Stimulated activated naive CD8-positive, alpha-beta T cell treated with anti-CD3 and anti-CD28 coated beads, Interleukin-15, amount 100 ng/mL, for 72 hours (primary cell): ENCODE measurements around the gene OR8A1.

Source experiments
- ATAC-seq: fragments of 150-1000 bp; cut with Tn5 transposase; 2 replicates; pipeline ENCODE4 v1.10.0; 2021; ENCODE audit warnings: mild to moderate bottlenecking, moderate library complexity
- DNase-seq, 2 donors: peaks; one replicate each; pipeline ENCODE4 v3.0.0; 2021 to 2022
- H3K27ac Mint-ChIP-seq, 2 donors: one replicate each; pipeline ENCODE4 v1.8.0; 2022; ENCODE audit warnings: mild to moderate bottlenecking in 2 of 2, mixed read lengths in 2 of 2, moderate library complexity in 2 of 2
- H3K27me3 Mint-ChIP-seq: one replicate; pipeline ENCODE4 v1.8.0; 2022; ENCODE audit warnings: mixed read lengths
- H3K4me1 Mint-ChIP-seq: one replicate; pipeline ENCODE4 v1.8.0; 2022; ENCODE audit warnings: mild to moderate bottlenecking, mixed read lengths
- H3K4me3 Mint-ChIP-seq, 2 donors: one replicate each; pipeline ENCODE4 v1.8.0; 2022; ENCODE audit warnings: mild to moderate bottlenecking in 2 of 2, mixed read lengths in 2 of 2, moderate library complexity in 1 of 2
- H3K9me3 Mint-ChIP-seq, 2 donors: one replicate each; pipeline ENCODE4 v1.8.0; 2022; ENCODE audit warnings: mixed read lengths in 2 of 2

OR8A1 gene

GRCh38 chr11:124612567-124613246 is 42.9 kb downstream of the OR8A1 start:
- Mint-ChIP-seq H3K4me3 (no peak overlapping the region), H3K27ac (no peak overlapping the region), H3K4me1 (peaks cover 19% of the 10 kb centered on the region), H3K9me3 (no peaks in the 10 kb centered on the region), H3K27me3 (no peaks in the 10 kb centered on the region)
- ATAC-seq (no peak), DNase-seq (no peak)

DNA sequence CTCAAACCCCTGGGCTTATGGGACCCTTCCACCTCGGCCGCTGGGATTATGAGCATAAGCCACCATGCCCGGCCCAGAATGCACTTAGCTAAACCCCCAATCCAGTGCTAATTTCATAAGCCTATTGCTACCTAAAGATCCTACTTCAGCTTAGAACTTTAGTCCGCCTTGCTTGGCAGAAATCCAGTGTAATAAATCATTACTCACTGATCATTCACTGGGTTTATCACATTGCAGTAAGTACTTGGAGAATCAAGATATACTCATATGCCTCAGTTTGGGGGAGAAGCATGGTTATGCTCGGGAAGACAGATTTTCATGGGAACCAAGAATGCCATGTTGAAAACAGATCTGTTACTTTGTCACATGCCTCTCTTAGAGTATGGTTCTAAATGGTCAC is 49.1 kb downstream of the OR8A1 start:
- H3K4me3 Mint-ChIP-seq = no peak overlapping the region
- no peak overlapping the region for H3K27ac Mint-ChIP-seq

More for the DNA sequence above, 49.1 kb downstream of the OR8A1 start:
- H3K27me3 Mint-ChIP-seq = no peaks in the 10 kb centered on the region
- ATAC-seq (no peak), DNase-seq (no peak)
- H3K9me3 Mint-ChIP-seq = no peaks in the 10 kb centered on the region
- H3K4me1 Mint-ChIP-seq = peaks cover 4% of the 10 kb centered on the region
